ENCODE measurements around the gene PHKA2.

DNA sequence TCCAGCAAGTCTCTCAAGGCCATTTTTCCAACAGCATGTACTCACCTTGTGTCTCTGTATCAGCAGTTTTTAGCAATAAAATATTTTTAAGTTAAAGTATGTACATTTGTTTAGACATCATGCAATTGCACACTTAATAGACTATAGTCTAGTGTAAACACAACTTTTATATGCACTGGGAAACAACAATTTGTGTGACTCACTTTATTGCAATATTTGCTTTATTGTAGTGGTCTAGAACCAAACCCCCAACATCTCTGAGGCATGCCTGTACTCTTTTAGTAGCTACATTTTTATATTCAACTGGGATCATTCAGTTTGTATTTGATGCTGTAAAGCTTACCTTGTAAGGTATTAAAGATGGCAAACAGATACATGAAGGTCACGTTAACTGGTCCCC lies 14.7 kb upstream of the PHKA2 start:
- TF ChIP-seq, protein P1, sequence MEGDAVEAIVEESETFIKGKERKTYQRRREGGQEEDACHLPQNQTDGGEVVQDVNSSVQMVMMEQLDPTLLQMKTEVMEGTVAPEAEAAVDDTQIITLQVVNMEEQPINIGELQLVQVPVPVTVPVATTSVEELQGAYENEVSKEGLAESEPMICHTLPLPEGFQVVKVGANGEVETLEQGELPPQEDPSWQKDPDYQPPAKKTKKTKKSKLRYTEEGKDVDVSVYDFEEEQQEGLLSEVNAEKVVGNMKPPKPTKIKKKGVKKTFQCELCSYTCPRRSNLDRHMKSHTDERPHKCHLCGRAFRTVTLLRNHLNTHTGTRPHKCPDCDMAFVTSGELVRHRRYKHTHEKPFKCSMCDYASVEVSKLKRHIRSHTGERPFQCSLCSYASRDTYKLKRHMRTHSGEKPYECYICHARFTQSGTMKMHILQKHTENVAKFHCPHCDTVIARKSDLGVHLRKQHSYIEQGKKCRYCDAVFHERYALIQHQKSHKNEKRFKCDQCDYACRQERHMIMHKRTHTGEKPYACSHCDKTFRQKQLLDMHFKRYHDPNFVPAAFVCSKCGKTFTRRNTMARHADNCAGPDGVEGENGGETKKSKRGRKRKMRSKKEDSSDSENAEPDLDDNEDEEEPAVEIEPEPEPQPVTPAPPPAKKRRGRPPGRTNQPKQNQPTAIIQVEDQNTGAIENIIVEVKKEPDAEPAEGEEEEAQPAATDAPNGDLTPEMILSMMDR (IDR thresholded peaks at IDR 0.05) = no peak
- TF ChIP-seq POLR2AphosphoS5 (IDR thresholded peaks at IDR 0.05) (no peak), EP300 (IDR thresholded peaks at IDR 0.05) (no peak), POLR2A (IDR thresholded peaks at IDR 0.05) (no peak)

Data from suprapubic skin (tissue), 4 donors.